Panc1 (cell line): Measurements from ENCODE around the gene EGFR. TPM values are rescaled to one million over a fixed set of nuclear protein-coding genes. Genes with fewer than 3 reads are reported as not detected.

ENCODE experiments used
- ATAC-seq: fragments of 200-7000 bp; cut with Tn5 transposase; 2 replicates; pipeline ENCODE4 v1.9.1; 2020; ENCODE audit warnings: mild to moderate bottlenecking, moderate library complexity
- BruUV-seq: library from RNA; stranded (reverse); fragments of 400-500 nt; replicated peaks from 2 replicates; lab custom pipeline; 2021; lab: Mats Ljungman, UMichigan
- CTCF ChIA-PET: fragments of 300-600 bp; sonication (Branson Sonifier 250); formaldehyde crosslinking; loops from one replicate; lab custom pipeline; 2022; ENCODE audit warnings: antibody characterized with exemption; lab: Charles Lee
- POLR2A ChIA-PET: fragments of 300-600 bp; sonication (Branson Sonifier 250); formaldehyde crosslinking; loops from one replicate; lab custom pipeline; 2022; ENCODE audit warnings: antibody characterized with exemption; lab: Charles Lee
- DNase-seq: peaks from one replicate; pipeline ENCODE4 v3.0.0-alpha.2; 2010; ENCODE audit warnings: low read depth, low spot score
- H3K27ac ChIP-seq: 2 replicates; pipeline ENCODE4 v1.5.1; 2011; ENCODE audit warnings: mild to moderate bottlenecking, low read length, inconsistent platforms
- H3K27me3 ChIP-seq: fragments of 200-500 bp; sonication (Bioruptor generic); 2 replicates; pipeline ENCODE4 v1.6.0; 2014; ENCODE audit warnings: low read length, inconsistent platforms; ENCODE audit not compliant: control insufficient read depth, insufficient read depth
- H3K36me3 ChIP-seq: fragments of 200-500 bp; sonication (Bioruptor generic); 2 replicates; pipeline ENCODE4 v1.5.1; 2014; ENCODE audit warnings: inconsistent platforms, mild to moderate bottlenecking, low read length, moderate library complexity; ENCODE audit not compliant: control insufficient read depth, insufficient read depth
- H3K4me1 ChIP-seq: 2 replicates; pipeline ENCODE4 v1.5.1; 2011; ENCODE audit warnings: inconsistent platforms, mild to moderate bottlenecking, low read length, moderate library complexity; ENCODE audit not compliant: control insufficient read depth, insufficient read depth
- H3K4me3 ChIP-seq, 2 experiments: 2 replicates each; pipeline ENCODE4 v1.5.1; 2011 to 2012; ENCODE audit warnings: low read depth in 2 of 2, low read length in 2 of 2, mild to moderate bottlenecking in 2 of 2, inconsistent platforms in 1 of 2, moderate library complexity in 1 of 2
- H3K9me3 ChIP-seq: fragments of 200-500 bp; sonication (Bioruptor generic); 2 replicates; pipeline ENCODE4 v1.5.1; 2014; ENCODE audit warnings: low read depth, mild to moderate bottlenecking, inconsistent platforms, low read length, moderate library complexity; ENCODE audit not compliant: control insufficient read depth, insufficient read depth
- POLR2AphosphoS5 ChIP-seq: IDR thresholded peaks from 2 replicates; pipeline ENCODE4 v1.6.1; 2012; ENCODE audit warnings: mild to moderate bottlenecking, low read depth, low read length, moderate library complexity
- SIN3A ChIP-seq: IDR thresholded peaks from 2 replicates; pipeline ENCODE4 v1.6.1; 2012; ENCODE audit warnings: low read depth, mild to moderate bottlenecking, low read length, moderate library complexity, borderline replicate concordance; ENCODE audit not compliant: insufficient read depth
- TCF7L2 ChIP-seq: IDR thresholded peaks from 2 replicates; pipeline ENCODE4 v1.6.1; 2011; ENCODE audit warnings: mild to moderate bottlenecking, low read depth, low read length, inconsistent platforms
- in situ Hi-C: cut with HindIII; loops from 2 replicates; pipeline ENCODE4 v1.10.0; 2016; ENCODE audit warnings: low sequenced_read_pairs, low pct_unique_long_range_greater_than_20kb
- intact Hi-C: fragments of 100-400 bp; cut with micrococcal nuclease; formaldehyde crosslinking; loops from one replicate; pipeline ENCODE4 v1.10.0; 2022; ENCODE audit not compliant: unreplicated experiment
- total RNA-seq: library from RNA; stranded (reverse); gene quantifications from one replicate; pipeline ENCODE4 v1.2.1, GENCODE V29; 2021; ENCODE audit not compliant: unreplicated experiment
- TF ChIP-seq, protein P1 (sequence below), 2 experiments: IDR thresholded peaks; 2 replicates each; pipeline ENCODE4 v1.6.1; 2011 to 2012; ENCODE audit warnings: low read depth in 2 of 2, control low read depth in 1 of 2, low read length in 1 of 2, mild to moderate bottlenecking in 1 of 2, moderate library complexity in 1 of 2; ENCODE audit not compliant: insufficient read depth in 1 of 2
- TF ChIP-seq, protein P2 (sequence below): fragments of 450-650 bp; IDR thresholded peaks from 2 replicates; pipeline ENCODE4 v1.5.1; 2017; ENCODE audit warnings: mild to moderate bottlenecking

Gene EGFR
- total RNA-seq, 1 experiment from 2014 or later, result 156 TPM

DNA sequence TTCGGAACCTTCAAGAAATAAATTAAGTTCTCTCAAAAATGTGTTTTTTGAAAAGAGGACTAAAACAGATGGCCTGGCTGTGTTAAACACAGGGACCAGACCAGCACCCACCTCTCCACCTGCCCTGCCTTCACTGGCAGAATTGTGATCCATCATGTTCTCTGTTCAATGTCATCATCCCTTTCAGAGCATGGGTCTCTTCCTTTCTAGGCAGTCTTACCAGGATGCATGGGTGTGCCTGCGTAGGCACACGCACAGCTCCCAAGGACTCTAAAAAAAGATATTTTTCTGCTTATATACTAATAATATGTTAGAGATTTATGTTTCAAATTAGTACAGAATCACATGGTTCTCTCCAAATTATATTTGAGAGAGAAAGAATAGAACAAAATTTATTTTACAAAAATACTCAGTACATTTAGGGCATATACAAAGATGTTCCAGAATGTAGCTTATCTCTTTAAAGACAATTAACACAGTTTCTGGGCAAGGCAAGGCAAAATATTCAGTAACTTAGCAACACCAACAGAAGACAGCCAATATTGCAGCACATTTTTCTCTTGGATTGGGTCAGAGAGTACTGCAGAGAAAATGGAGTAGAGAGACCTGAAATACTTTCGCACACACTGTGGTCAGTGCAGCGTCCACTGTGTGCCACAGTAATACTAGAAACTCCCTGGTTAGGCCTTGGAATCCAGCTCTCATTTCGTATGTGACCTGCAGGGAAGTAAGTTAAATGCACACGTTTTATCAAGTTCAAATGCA, 52.8 kb downstream of the EGFR start:
- H3K9me3 ChIP-seq, result no peaks in the 10 kb centered on the region
- no peak for ATAC-seq
- H3K4me1 ChIP-seq, result peaks cover 97% of the 10 kb centered on the region
- in situ Hi-C loops (no loop called here), intact Hi-C loops (loop anchor here (5.0 kb wide), 1 partner anchor 49 kb away; no protein-coding TSS in a partner anchor)
- BruUV-seq, result no TSS peak
- no peaks in the 10 kb centered on the region for H3K27me3 ChIP-seq
- POLR2A ChIA-PET, result no interaction called here
- TF ChIP-seq, protein P1, sequence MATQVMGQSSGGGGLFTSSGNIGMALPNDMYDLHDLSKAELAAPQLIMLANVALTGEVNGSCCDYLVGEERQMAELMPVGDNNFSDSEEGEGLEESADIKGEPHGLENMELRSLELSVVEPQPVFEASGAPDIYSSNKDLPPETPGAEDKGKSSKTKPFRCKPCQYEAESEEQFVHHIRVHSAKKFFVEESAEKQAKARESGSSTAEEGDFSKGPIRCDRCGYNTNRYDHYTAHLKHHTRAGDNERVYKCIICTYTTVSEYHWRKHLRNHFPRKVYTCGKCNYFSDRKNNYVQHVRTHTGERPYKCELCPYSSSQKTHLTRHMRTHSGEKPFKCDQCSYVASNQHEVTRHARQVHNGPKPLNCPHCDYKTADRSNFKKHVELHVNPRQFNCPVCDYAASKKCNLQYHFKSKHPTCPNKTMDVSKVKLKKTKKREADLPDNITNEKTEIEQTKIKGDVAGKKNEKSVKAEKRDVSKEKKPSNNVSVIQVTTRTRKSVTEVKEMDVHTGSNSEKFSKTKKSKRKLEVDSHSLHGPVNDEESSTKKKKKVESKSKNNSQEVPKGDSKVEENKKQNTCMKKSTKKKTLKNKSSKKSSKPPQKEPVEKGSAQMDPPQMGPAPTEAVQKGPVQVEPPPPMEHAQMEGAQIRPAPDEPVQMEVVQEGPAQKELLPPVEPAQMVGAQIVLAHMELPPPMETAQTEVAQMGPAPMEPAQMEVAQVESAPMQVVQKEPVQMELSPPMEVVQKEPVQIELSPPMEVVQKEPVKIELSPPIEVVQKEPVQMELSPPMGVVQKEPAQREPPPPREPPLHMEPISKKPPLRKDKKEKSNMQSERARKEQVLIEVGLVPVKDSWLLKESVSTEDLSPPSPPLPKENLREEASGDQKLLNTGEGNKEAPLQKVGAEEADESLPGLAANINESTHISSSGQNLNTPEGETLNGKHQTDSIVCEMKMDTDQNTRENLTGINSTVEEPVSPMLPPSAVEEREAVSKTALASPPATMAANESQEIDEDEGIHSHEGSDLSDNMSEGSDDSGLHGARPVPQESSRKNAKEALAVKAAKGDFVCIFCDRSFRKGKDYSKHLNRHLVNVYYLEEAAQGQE (IDR thresholded peaks at IDR 0.05; ENCODE audit: insufficient read depth in 1 of 2, low read depth in 2 of 2, low read length in 1 of 2), result no peak
- TF ChIP-seq, protein P2, sequence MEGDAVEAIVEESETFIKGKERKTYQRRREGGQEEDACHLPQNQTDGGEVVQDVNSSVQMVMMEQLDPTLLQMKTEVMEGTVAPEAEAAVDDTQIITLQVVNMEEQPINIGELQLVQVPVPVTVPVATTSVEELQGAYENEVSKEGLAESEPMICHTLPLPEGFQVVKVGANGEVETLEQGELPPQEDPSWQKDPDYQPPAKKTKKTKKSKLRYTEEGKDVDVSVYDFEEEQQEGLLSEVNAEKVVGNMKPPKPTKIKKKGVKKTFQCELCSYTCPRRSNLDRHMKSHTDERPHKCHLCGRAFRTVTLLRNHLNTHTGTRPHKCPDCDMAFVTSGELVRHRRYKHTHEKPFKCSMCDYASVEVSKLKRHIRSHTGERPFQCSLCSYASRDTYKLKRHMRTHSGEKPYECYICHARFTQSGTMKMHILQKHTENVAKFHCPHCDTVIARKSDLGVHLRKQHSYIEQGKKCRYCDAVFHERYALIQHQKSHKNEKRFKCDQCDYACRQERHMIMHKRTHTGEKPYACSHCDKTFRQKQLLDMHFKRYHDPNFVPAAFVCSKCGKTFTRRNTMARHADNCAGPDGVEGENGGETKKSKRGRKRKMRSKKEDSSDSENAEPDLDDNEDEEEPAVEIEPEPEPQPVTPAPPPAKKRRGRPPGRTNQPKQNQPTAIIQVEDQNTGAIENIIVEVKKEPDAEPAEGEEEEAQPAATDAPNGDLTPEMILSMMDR, result no peak
- TF ChIP-seq TCF7L2 (no peak), POLR2AphosphoS5 (no peak), SIN3A (no peak)
- CTCF ChIA-PET, result no interaction called here
- DNase-seq, result no peak
- H3K4me3 ChIP-seq, result no peak overlapping the region
- H3K27ac ChIP-seq, result peak overlapping the region; percentile 100
- no peaks in the 10 kb centered on the region; the same call in 1 of the 2 replicates for H3K36me3 ChIP-seq

DNA sequence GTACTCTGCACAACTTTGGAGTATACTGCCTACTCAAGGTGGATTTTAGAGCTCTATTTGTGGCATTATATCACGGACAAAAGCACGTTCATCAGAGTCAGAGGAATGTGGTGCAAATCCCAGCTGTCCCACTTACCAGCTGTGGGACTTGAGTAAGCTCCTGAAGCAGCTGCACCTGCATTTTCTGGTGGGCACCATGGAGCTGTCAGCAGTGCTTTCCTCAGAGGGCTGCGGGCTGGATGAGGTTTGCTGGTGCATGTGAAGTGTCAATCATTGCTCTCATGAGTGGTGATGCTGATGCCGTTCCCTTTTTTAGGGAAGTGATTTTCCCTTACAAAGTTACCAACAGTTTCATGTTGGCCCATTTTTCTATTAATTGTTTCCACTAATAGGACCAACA, 53.4 kb downstream of the EGFR start:
- DNase-seq (no peak), ATAC-seq (no peak)
- no TSS peak for BruUV-seq
- no peak overlapping the region for H3K4me3 ChIP-seq
- H3K27ac ChIP-seq, result peak overlapping the region; percentile 100
- H3K27me3 ChIP-seq, result no peaks in the 10 kb centered on the region
- ChIA-PET POLR2A (interaction anchor here (0.5 kb wide), 1 partner anchor 15 kb away, joined by 3 read pairs; no protein-coding TSS in a partner anchor), CTCF (no interaction called here)
- TF ChIP-seq SIN3A (no peak), POLR2AphosphoS5 (no peak), TCF7L2 (no peak)
- TF ChIP-seq, protein P1 (IDR thresholded peaks at IDR 0.05; ENCODE audit: insufficient read depth in 1 of 2, low read depth in 2 of 2, low read length in 1 of 2), result no peak
- TF ChIP-seq, protein P2, result no peak
- in situ Hi-C loops, result no loop called here
- no peaks in the 10 kb centered on the region for H3K9me3 ChIP-seq
- H3K4me1 ChIP-seq, result peaks cover 97% of the 10 kb centered on the region
- intact Hi-C loops, result loop anchor here (5.0 kb wide), 1 partner anchor 50 kb away; no protein-coding TSS in a partner anchor
- H3K36me3 ChIP-seq, result no peaks in the 10 kb centered on the region; the same call in 1 of the 2 replicates
